ENCODE measurements around the gene USP32.

- no peak for TF ChIP-seq EZH2 (IDR thresholded peaks at IDR 0.05; ENCODE audit: low read depth)
- TF ChIP-seq CTCF (conservative IDR thresholded peaks at IDR 0.05), result no peak
Observed at GRCh38 chr17:60160829-60161501, 231.0 kb downstream of the USP32 start.
